Tibial nerve (tissue), 4 donors: ENCODE measurements around the gene RPS6KL1.

ENCODE experiments used
- CTCF ChIP-seq, 5 experiments: fragments of 200-600 bp in 3 of 5; fragments of 450-650 bp in 2 of 5; sonication (generic) in 3 of 5; IDR thresholded peaks; one replicate each; pipeline ENCODE4 v1.5.1; 2016 to 2019; ENCODE audit warnings: antibody characterized with exemption in 5 of 5, mild to moderate bottlenecking in 3 of 5, moderate library complexity in 2 of 5
- EP300 ChIP-seq, 2 donors: sonication (generic); formaldehyde crosslinking; IDR thresholded peaks; one replicate each; pipeline ENCODE4 v1.6.1; 2017; ENCODE audit warnings: antibody characterized with exemption in 2 of 2, mild to moderate bottlenecking in 1 of 2
- POLR2A ChIP-seq, 2 donors: fragments of 450-650 bp; IDR thresholded peaks; one replicate each; pipeline ENCODE4 v1.6.1; 2017; ENCODE audit warnings: antibody characterized with exemption in 2 of 2, mild to moderate bottlenecking in 2 of 2, moderate library complexity in 2 of 2

DNA sequence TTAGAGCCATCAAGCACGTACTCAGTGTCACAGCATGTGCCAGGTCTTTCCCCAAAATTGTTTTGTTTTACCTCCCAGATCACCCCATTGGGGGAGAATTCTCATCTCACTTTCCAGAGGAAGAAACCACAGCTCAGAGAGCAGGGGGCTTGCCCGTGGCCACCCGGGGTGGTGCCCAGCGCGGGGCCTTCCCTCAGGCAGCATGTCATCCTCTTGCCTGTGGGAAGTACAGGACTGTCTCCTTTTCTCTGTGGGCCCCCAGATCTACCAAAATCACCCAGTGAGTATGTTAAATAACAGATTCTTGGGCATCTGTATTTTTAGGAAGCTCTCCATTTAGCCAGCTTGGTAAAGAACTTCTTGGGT, 5.9 kb downstream of the RPS6KL1 start:
- TF ChIP-seq CTCF (IDR thresholded peaks at IDR 0.05) (no peak), POLR2A (IDR thresholded peaks at IDR 0.05) (no peak), EP300 (IDR thresholded peaks at IDR 0.05) (no peak)
